Activated T-helper 2 cell treated with anti-CD3 and anti-CD28 coated beads, Interferon-gamma antibody, Interleukin-2, Interleukin-4, amounts not matched to agents 10 μg/mL and 5 μg/mL and 100 μg/mL, durations not matched to agents 14 hours and 24 hours and 36 hours (primary cell): ENCODE measurements around the gene CFAP126. TPM values are rescaled to one million over a fixed set of nuclear protein-coding genes. Genes with fewer than 3 reads are reported as not detected.
"Not testable (repeated sequence)": the region's sequence is repeated elsewhere in the genome, so short reads cannot be mapped to it uniquely, and the experiment has no call there.

Experiments used
- DNase-seq: peaks from one replicate; pipeline ENCODE4 v3.0.0; 2021; ENCODE audit warnings: low spot score
- H3K27ac Mint-ChIP-seq: one replicate; pipeline ENCODE4 v1.8.0; 2021; ENCODE audit warnings: mixed read lengths
- H3K27me3 Mint-ChIP-seq: one replicate; pipeline ENCODE4 v1.8.0; 2021; ENCODE audit warnings: low read depth, mixed read lengths
- H3K36me3 Mint-ChIP-seq: one replicate; pipeline ENCODE4 v1.8.0; 2021; ENCODE audit warnings: low read depth, mixed read lengths
- H3K4me1 Mint-ChIP-seq: one replicate; pipeline ENCODE4 v1.8.0; 2021; ENCODE audit warnings: low read depth, mixed read lengths
- H3K4me3 Mint-ChIP-seq: one replicate; pipeline ENCODE4 v1.8.0; 2021; ENCODE audit warnings: low read depth, mild to moderate bottlenecking, moderate library complexity, mixed read lengths
- H3K9me3 Mint-ChIP-seq: one replicate; pipeline ENCODE4 v1.8.0; 2021; ENCODE audit warnings: mixed read lengths
- intact Hi-C: fragments of 100-400 bp; cut with micrococcal nuclease; formaldehyde crosslinking; loops from one replicate; pipeline ENCODE4 v1.15.1; 2023
- total RNA-seq: library from RNA; stranded (reverse); gene quantifications from 2 replicates; pipeline ENCODE4 v1.2.3, GENCODE V29; 2022

CFAP126 gene
- total RNA-seq, 1 donor from 2014 or later = not detected

DNA sequence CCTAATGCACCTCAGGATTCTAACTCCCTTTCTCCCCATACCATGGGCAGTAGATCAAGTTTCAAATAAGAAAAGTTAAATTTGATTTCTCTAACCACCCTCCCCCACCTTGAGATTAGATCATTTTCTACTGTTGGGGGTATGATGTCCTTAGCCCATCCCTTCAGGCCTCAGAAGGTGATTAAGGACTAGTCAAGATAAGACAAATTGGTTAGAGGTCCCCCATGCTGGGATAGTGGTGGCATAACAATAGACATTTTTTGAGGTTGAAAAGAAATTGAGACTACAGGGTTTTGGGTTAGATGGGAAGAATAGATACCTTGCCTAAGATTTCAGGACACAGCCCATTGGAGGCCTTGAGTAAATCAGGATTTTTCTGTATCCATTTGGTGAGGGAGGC is 2.5 kb downstream of the CFAP126 start:
- Mint-ChIP-seq H3K4me1 (peaks cover 11% of the 10 kb centered on the region), H3K4me3 (no peak overlapping the region), H3K27me3 (no peaks in the 10 kb centered on the region), H3K36me3 (peaks cover 31% of the 10 kb centered on the region), H3K9me3 (no peaks in the 10 kb centered on the region), H3K27ac (no peak overlapping the region)
- no peak for DNase-seq
- intact Hi-C loops = no loop called here

DNA sequence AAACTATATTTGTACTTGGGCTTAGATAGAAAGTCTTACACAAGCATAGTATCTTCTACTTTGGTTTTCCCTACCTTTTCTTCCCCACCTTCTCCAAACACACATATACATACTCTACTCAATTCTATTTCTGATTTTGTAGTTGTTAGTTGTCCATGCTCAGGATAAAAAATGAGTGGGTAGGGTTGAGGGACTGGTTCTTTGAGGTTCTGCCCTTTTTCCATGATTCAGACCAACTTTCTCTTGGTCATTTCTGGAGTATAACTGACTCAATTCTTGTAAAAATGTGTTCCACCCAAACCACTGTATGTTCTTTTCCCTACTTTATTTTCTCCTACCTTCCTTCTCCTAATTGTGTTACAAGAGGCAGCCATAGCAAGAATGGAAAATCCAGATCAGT is 3.3 kb downstream of the CFAP126 start:
- peak overlapping the region; percentile 31 for H3K27ac Mint-ChIP-seq
- H3K4me1 Mint-ChIP-seq = peaks cover 14% of the 10 kb centered on the region
- intact Hi-C loops = no loop called here

DNA sequence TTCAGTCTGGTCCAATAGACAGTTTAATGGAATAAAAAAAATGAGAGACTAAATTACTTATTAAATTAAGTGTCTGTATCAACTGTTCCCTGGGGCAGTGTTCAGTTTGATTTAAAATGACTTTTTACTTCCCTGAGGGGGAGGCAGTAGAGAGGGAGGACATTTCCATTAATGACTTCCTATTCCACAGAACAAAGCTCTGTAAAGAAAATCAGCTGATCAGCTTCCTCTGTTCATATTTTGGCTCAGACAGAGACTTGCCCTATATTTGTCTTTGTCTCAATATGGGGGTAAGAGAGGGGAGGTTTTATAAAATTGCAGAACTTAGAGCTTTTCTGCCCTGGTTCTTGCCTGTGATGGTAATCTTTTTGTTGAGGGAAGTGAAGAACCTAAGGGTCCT is 8.4 kb downstream of the CFAP126 start:
- intact Hi-C loops = no loop called here
- H3K27ac Mint-ChIP-seq = no peak overlapping the region
- no peak for DNase-seq
- no peaks in the 10 kb centered on the region for H3K9me3 Mint-ChIP-seq
- no peaks in the 10 kb centered on the region for H3K27me3 Mint-ChIP-seq
- H3K4me1 Mint-ChIP-seq = peaks cover 9% of the 10 kb centered on the region
- H3K4me3 Mint-ChIP-seq = no peak overlapping the region
- H3K36me3 Mint-ChIP-seq = peaks cover 32% of the 10 kb centered on the region

More for the DNA sequence above, 3.3 kb downstream of the CFAP126 start:
- H3K27me3 Mint-ChIP-seq = no peaks in the 10 kb centered on the region
- H3K4me3 Mint-ChIP-seq = no peak overlapping the region
- H3K9me3 Mint-ChIP-seq = no peaks in the 10 kb centered on the region
- H3K36me3 Mint-ChIP-seq = peaks cover 38% of the 10 kb centered on the region
- DNase-seq = no peak

DNA sequence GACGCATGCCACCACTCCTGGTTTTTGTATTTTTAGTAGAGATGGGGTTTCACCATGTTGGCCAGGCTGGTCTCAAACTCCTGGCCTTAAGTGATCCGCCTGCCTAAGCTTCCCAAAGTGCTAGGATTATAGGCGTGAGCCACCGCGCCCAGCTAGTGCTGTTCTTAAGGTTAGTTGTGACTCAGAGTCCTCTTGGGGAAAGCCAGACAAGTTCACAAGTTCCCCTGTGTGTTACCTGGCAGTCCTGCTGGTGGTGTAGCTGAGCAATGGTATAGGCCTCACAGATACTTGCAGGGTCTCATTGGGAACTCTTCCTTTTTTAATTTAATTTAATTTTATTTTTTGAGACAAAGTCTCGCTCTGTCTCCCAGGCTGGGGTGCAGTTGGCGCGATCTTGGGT is 10.6 kb downstream of the CFAP126 start:
- H3K27ac Mint-ChIP-seq = no peak overlapping the region
- no peaks in the 10 kb centered on the region for H3K9me3 Mint-ChIP-seq

DNA sequence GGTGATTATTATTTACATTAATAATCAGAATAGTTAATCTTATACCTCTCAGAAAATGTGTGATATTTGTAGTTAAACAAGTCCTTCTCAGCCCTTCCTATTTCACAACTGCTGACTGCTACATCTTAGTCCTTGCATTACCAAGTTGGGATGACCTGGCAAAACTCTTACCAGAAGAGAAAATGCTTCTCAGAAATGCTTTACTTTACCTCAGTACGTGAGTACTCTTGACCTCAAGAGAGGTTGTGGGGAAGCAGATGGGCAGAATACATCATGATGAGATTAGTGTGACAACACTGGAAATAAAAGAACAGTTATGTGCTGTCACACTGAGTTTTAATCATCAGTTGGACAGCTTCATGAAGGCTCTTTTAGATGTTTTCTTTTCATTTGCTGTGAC is 16.2 kb downstream of the CFAP126 start:
- Mint-ChIP-seq H3K27me3 (no peaks in the 10 kb centered on the region), H3K27ac (no peak overlapping the region), H3K4me1 (peaks cover 1% of the 10 kb centered on the region), H3K36me3 (peaks cover 18% of the 10 kb centered on the region), H3K4me3 (no peak overlapping the region), H3K9me3 (no peaks in the 10 kb centered on the region)
- intact Hi-C loops = no loop called here
- no peak for DNase-seq

More for the DNA sequence above, 10.6 kb downstream of the CFAP126 start:
- no peaks in the 10 kb centered on the region for H3K27me3 Mint-ChIP-seq
- H3K4me3 Mint-ChIP-seq = no peak overlapping the region
- no peak for DNase-seq
- H3K4me1 Mint-ChIP-seq = peaks cover 7% of the 10 kb centered on the region
- intact Hi-C loops = no loop called here
- peaks cover 22% of the 10 kb centered on the region for H3K36me3 Mint-ChIP-seq

DNA sequence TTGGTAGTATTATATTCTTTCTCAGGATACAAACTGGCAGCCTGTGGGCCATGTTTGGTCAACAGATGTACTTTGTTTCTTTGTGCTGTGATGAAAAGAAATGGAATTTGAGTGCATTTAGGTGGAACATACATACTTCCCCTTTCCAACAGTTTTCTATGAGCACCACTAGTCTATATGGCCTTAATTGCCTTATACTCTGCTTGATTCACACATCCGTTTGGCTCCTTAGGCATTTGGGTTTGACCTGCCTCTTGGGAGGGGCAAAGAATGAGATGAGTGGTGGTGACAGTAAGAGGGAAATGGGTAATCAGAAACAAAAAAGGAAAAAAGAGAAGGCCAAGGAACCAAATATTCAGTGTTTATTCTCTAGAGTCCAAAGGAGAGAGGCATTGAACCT is 17.0 kb downstream of the CFAP126 start:
- no peak overlapping the region for H3K4me3 Mint-ChIP-seq
- no peaks in the 10 kb centered on the region for H3K27me3 Mint-ChIP-seq
- no peak for DNase-seq
- H3K27ac Mint-ChIP-seq = no peak overlapping the region
- H3K36me3 Mint-ChIP-seq = peaks cover 16% of the 10 kb centered on the region
- H3K4me1 Mint-ChIP-seq = peaks cover 1% of the 10 kb centered on the region
- no peaks in the 10 kb centered on the region for H3K9me3 Mint-ChIP-seq
- intact Hi-C loops = no loop called here

DNA sequence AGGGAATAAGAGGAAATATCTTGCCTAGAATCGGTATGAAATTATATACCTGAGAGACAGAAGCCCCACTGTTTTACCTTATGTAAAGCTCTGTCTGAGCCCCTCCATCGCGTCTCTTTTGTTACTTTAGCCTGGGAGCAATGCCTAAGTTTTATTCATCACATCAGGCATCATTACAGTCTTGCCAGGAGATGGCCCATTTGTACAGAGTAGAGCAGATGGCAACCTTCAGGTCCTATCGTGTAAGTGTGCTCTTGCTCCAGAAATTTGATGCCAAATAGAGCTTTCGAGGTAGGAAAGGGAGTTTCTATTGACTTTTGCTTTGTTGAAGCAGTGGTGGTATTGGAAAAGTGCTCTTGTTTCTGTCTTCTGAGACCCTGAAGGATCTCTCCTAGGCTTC is 24.9 kb downstream of the CFAP126 start:
- Mint-ChIP-seq H3K27me3 (no peaks in the 10 kb centered on the region), H3K4me3 (no peak overlapping the region), H3K9me3 (no peaks in the 10 kb centered on the region), H3K36me3 (peaks cover 40% of the 10 kb centered on the region), H3K27ac (no peak overlapping the region), H3K4me1 (peaks cover 2% of the 10 kb centered on the region)
- no peak for DNase-seq
- intact Hi-C loops = no loop called here

DNA sequence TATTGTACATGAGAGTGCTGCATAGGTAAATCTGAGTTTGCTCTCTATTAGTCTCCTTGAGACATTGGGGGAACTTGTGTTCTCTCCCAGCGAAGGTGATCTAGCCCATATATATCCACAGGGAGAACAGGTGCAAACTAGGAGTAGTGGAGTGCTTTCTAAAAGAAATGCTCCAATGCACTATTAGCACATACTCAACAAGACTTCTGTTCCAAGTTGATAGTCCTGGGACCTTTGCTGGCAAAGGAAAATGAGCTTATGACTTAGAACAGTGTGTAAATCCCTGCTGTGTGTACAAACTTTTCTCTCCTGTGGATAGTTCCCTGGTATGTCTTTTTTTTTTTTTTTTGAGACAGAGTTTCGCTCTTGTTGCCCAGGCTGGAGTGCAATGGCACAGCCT is 25.5 kb downstream of the CFAP126 start:
- intact Hi-C loops = no loop called here
- H3K9me3 Mint-ChIP-seq = no peaks in the 10 kb centered on the region
- H3K27me3 Mint-ChIP-seq = no peaks in the 10 kb centered on the region
- peaks cover 2% of the 10 kb centered on the region for H3K4me1 Mint-ChIP-seq
- H3K27ac Mint-ChIP-seq = no peak overlapping the region
- H3K36me3 Mint-ChIP-seq = peaks cover 42% of the 10 kb centered on the region
- no peak overlapping the region for H3K4me3 Mint-ChIP-seq
- no peak for DNase-seq

DNA sequence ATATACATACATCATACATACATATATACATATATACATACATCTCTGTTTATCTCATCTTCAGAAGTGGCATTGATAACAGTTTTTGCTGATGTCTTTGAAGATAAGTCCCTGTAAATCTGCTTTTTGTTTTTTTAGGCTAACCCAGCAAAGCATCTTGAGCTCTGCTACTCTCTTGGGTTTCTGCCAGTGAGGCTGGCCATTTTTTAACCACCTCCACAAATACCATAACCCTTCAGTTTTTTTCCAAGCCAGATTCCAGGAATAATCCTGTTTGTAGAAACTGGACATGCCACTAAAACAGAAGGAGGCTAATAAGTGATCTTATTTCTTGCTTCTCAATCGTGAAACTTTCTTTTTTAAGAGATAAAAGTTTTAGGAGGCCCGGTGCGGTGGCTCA is 31.9 kb downstream of the CFAP126 start:
- Mint-ChIP-seq H3K36me3 (peaks cover 47% of the 10 kb centered on the region), H3K4me3 (no peak overlapping the region), H3K9me3 (no peaks in the 10 kb centered on the region), H3K27me3 (no peaks in the 10 kb centered on the region), H3K27ac (no peak overlapping the region), H3K4me1 (peaks cover 3% of the 10 kb centered on the region)
- intact Hi-C loops = no loop called here
- no peak for DNase-seq

DNA sequence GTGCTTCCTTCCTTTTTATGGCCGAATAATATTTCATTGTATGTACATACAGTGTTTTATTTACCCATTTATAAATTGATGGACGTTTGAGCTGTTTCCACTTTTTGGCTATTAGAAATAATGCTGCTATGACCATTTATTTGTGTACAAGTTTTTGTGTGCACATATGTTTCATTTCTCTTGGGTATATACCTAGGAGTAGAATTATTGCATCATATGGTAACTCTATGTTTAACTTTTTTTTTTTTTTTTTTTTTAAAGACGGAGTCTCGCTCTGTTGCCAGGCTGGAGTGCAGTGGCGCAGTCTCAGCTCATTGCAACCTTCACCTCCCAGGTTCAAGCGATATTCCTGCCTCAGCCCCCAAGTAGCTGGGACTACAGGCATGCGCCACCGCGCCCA is 34.5 kb downstream of the CFAP126 start:
- H3K4me3 Mint-ChIP-seq = no peak overlapping the region
- peaks cover 3% of the 10 kb centered on the region for H3K4me1 Mint-ChIP-seq
- no peaks in the 10 kb centered on the region for H3K27me3 Mint-ChIP-seq
- H3K9me3 Mint-ChIP-seq = no peaks in the 10 kb centered on the region
- H3K36me3 Mint-ChIP-seq = peaks cover 53% of the 10 kb centered on the region
- intact Hi-C loops = no loop called here
- DNase-seq = no peak
- H3K27ac Mint-ChIP-seq = no peak overlapping the region

DNA sequence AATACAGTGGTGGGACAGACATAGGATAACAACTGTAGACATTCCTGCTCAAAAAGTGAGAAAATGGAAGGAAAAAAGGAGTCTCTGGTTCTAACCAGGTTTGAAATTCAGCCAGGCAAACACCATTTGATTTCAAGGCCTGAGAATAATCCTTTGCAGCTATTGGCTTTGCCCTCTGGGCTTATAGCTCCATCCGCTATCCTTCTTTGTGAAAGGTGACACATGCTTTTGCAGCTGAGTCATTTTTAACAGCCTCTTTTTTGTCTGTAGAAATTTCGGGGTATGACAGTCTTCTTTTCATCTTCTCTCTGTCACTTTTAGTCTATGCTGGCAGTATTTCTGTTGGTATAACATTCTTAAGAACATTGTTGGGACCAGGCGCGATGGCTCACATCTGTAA is 37.3 kb downstream of the CFAP126 start:
- DNase-seq = no peak
- Mint-ChIP-seq H3K4me3 (no peak overlapping the region), H3K9me3 (no peaks in the 10 kb centered on the region), H3K27ac (no peak overlapping the region), H3K4me1 (peaks cover 3% of the 10 kb centered on the region), H3K36me3 (peaks cover 61% of the 10 kb centered on the region), H3K27me3 (no peaks in the 10 kb centered on the region)
- intact Hi-C loops = no loop called here

DNA sequence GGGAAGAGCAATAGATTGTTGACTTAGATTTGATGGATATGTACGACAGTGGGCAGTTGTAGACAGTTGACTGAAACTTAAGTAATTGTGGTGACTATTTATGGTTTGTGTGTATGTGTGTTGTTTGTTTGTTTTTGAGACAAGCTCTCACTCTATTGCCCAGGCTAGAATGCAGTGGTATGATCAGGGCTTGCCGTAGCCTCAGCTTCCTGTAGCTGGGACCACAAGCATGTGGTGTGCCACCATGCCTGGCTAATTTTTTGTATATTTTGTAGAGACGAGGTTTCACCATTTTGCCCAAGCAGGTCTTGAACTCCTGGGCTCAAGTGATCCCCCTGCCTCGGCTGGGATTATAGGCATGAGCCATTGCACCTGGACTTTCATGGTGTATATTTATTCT is 43.7 kb downstream of the CFAP126 start:
- intact Hi-C loops = no loop called here
- peaks cover 7% of the 10 kb centered on the region for H3K4me1 Mint-ChIP-seq
- DNase-seq = no peak
- H3K27ac Mint-ChIP-seq = no peak overlapping the region
- H3K36me3 Mint-ChIP-seq = peaks cover 33% of the 10 kb centered on the region
- no peak overlapping the region for H3K4me3 Mint-ChIP-seq
- H3K27me3 Mint-ChIP-seq = no peaks in the 10 kb centered on the region
- no peaks in the 10 kb centered on the region for H3K9me3 Mint-ChIP-seq

DNA sequence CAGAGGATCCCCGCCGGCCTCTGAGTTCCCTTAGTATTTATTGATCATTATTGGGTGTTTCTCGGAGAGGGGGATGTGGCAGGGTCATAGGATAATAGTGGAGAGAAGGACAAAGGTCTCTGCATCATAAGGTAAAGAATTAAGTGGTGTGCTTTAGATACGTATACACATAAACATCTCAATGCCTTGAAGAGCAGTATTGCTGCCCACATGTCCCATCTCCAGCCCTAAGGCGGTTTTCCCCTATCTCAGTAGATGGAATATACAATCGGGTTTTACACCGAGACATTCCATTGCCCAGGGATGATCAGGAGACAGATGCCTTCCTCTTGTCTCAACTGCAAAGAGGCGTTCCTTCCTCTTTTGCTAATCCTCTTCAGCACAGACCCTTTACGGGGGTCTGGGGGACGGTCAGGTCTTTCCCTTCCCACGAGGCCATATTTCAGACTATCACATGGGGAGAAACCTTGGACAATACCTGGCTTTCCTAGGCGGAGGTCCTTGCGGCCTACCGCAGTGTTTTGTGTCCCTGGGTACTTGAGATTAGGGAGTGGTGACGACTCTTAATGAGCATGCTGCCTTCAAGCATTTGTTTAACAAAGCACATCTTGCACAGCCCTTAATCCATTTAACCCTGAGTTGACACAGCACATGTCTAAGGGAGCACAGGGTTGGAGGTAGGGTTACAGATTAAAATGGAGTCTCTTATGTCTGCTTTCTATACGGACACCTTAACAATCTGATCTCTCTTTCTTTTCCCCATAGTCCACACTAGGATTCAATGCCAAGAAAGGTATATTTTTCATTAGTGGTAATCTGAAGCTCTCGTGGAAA is 51.6 kb downstream of the CFAP126 start:
- H3K36me3 Mint-ChIP-seq, H3K9me3 Mint-ChIP-seq, H3K27ac Mint-ChIP-seq, DNase-seq, H3K27me3 Mint-ChIP-seq: not testable (repeated sequence)
- Mint-ChIP-seq H3K4me1 (peaks cover 29% of the 10 kb centered on the region), H3K4me3 (peak overlapping the region; percentile 98)
- intact Hi-C loops = loop anchor here (2.0 kb wide), 1 partner anchor 89 kb away; the partner anchor contains the start of gene TOMM40L
